Skin of body (tissue), 2 donors: ENCODE measurements around the gene DZIP1L. TPM values are rescaled to one million over a fixed set of nuclear protein-coding genes. Genes with fewer than 3 reads are reported as not detected.
A peak's percentile ranks its signal among the peaks of the same experiment; 100 is the strongest.

Experiments
- DNase-seq: peaks from one replicate; lab custom pipeline; 2025; lab: John Stamatoyannopoulos, UW
- total RNA-seq: library from RNA; depleted of rRNA; stranded (reverse); fragments of >200 nt; gene quantifications from one replicate; pipeline ENCODE4 v1.2.3, GENCODE V29; 2014

Gene DZIP1L
- total RNA-seq, 1 donor from 2014 or later, result 23.9 TPM

GRCh38 chr3:138068579-138069174 lies 46.7 kb downstream of the DZIP1L start:
- peak; percentile 51 for DNase-seq

GRCh38 chr3:138068046-138068445 lies 47.4 kb downstream of the DZIP1L start:
- no peak for DNase-seq

GRCh38 chr3:138066972-138067371 lies 48.4 kb downstream of the DZIP1L start:
- DNase-seq, result no peak

- DNase-seq, result no peak
Measured at GRCh38 chr3:138066383-138066782, 49.0 kb downstream of the DZIP1L start.

- DNase-seq, result no peak
Measured at GRCh38 chr3:138065949-138066348, 49.5 kb downstream of the DZIP1L start.

- DNase-seq, result no peak
Measured at GRCh38 chr3:138063416-138063815, 52.0 kb downstream of the DZIP1L start.

GRCh38 chr3:138062626-138063025 lies 52.8 kb downstream of the DZIP1L start:
- DNase-seq, result no peak

GRCh38 chr3:138062037-138062436 lies 53.4 kb downstream of the DZIP1L start:
- no peak for DNase-seq

- DNase-seq, result no peak
Measured at GRCh38 chr3:138060792-138061191, 54.6 kb downstream of the DZIP1L start.

GRCh38 chr3:138059261-138059660 lies 56.1 kb downstream of the DZIP1L start:
- DNase-seq, result no peak

GRCh38 chr3:138057384-138057783 lies 58.0 kb downstream of the DZIP1L start:
- DNase-seq, result no peak

GRCh38 chr3:138054057-138054456 lies 61.4 kb downstream of the DZIP1L start:
- no peak for DNase-seq

- no peak for DNase-seq
Measured at GRCh38 chr3:138051947-138052802, 63.2 kb downstream of the DZIP1L start.

- DNase-seq, result no peak
Measured at GRCh38 chr3:138049157-138049919, 66.1 kb downstream of the DZIP1L start.

GRCh38 chr3:138047596-138048158 lies 67.7 kb downstream of the DZIP1L start:
- DNase-seq, result no peak

GRCh38 chr3:138046955-138047354 lies 68.5 kb downstream of the DZIP1L start:
- no peak for DNase-seq

- DNase-seq, result no peak
Measured at GRCh38 chr3:138046085-138046484, 69.3 kb downstream of the DZIP1L start.

GRCh38 chr3:138043266-138044029 lies 72.0 kb downstream of the DZIP1L start:
- DNase-seq, result no peak

GRCh38 chr3:138042043-138042442 lies 73.4 kb downstream of the DZIP1L start:
- no peak for DNase-seq

GRCh38 chr3:138038725-138039462 lies 76.5 kb downstream of the DZIP1L start:
- no peak for DNase-seq
